ENCODE measurements around the gene FLVCR2.

Gene FLVCR2

DNA sequence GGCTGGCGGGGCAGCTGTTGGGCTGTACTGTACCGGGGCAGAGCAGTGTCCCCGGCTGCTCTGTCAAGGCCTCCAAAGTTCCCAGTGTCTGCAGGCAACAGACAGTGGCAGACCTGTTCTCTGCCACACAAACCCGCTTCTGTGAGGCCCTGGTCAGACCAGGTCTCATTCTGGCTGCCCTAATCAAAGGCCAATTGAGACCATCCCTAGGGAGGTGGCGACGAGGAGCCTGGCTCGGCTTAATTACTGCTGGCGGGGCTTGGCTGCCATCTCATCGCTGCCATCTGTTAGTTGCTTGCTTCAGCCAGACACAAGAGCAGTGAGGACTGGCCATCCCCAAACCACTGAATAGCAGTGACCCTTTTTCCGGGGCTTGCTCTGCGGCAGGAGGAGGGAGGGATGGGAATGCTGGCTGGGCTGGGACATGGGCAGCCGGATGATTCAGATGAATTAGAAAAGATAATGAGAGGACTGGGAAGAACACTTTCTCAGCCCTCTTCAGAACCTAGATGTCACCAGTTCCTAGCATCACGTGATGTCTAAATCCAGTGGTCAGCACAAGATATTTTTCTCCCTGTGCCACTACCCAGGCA, 57.8 kb downstream of the FLVCR2 start:
- DNase-seq, result no peak

GRCh38 chr14:75640876-75641275, 62.5 kb downstream of the FLVCR2 start:
- no peak for DNase-seq

DNA sequence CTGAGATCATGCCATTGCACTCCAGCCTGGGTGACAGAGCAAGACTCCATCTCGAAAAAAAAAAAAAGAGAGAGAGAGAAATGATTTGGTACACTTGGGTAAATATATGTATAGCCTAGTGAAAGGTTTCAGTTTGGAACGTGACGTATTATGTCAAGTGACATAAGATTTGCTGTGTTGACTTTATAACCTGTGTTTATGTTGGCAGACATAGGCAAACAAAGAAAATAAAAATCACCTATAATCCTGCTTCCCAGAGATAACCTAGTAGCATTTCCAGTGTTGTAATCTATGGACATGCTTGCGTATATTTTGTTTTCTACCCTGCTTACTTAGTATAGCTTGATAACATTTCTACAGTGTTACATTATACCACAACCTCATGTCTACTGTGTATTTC, 65.6 kb downstream of the FLVCR2 start:
- no peak for DNase-seq

DNA sequence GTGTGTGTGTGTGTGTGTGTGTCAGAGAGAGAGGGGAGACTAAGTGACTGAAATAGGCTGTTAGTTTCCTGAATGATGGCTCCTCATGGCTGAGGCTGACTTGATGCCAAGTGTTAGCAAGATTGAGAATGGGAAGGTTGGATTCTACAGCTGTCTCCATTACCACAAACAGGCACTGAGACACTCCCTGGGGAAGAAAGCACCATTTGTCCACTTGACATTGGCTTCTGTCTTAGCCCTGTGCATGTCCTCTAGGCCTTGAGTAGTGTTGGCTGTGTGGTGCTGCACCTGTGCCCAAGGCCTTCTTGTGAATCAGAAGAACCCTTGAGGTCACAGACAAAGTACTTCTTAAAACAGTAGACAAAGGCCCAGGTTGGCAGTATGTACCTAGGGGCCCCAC, 66.6 kb downstream of the FLVCR2 start:
- no peak for DNase-seq

GRCh38 chr14:75646762-75647161, 68.3 kb downstream of the FLVCR2 start:
- DNase-seq, result no peak

GRCh38 chr14:75647640-75648039, 69.2 kb downstream of the FLVCR2 start:
- DNase-seq, result no peak

GRCh38 chr14:75648066-75648838, 69.8 kb downstream of the FLVCR2 start:
- DNase-seq, result no peak

DNA sequence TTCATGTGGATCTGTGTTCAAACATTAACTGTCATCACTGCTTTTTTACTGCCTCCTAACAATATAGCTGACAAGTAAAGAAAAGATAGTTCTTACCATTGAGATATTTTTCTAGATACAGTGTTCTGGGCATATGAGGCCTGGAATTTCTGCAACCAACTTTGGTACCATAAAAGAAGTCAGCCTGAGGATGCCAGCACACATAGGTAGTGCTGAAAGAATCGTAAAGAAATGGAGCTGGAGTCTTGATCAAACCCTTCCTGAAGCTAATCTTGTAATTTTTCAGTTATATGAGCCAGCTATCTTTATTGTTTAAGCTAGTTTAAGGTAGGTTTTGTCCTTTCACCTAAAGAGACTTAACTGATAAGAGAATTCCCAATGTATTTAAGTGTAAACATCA, 70.9 kb downstream of the FLVCR2 start:
- DNase-seq, result no peak

GRCh38 chr14:75649773-75650172, 71.4 kb downstream of the FLVCR2 start:
- DNase-seq, result no peak

- no peak for DNase-seq
These were observed 72.0 kb downstream of the FLVCR2 start for GRCh38 chr14:75650253-75651058.

DNA sequence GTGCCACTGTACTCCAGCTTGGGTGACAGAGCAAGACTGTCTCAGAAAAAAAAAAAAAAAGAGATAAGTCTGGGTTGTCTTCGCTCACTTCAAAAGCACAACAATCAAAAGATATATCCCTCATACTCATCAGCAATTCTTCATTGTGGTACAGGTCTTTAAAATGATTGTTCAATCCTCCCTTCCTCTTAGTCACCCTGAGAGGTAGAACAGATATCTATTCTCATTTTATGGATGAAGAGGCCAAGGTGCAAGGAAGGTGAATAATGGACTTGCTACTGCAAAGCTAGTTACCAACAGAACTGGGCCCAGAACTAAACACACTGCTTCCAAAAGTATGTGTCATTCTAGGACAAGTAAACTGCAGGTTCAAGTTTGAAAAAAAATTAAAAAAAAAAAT, 75.1 kb downstream of the FLVCR2 start:
- no peak for DNase-seq

DNA sequence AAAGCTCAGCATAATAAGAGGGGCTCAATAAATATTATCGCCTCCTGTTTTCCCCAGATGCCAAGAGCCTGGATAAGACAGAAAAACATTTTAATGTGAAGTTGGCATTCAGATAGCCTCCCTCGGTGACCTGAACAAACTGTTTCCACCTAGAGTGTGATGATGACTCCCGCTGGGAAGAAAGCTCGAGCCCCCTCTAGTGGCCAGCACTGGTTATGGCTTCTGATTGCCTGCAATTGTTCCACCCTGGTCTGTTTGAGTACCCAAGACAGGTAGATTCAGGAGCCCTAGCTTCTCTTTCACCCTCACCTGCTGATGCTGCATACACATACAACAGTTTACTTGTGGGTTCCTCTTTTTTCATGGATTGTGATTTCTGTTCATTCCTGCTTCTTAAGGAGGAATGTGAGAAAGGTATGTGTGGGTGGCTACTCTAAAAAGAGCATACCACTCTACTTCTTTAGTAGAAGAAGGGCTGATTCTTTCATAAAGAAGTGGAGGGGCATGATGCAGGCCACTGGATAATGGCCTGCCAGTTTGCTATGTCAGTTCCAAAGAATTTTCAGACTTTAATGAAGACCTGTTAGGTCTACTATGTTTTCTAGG, 75.8 kb downstream of the FLVCR2 start:
- peak; percentile 84 for DNase-seq

GRCh38 chr14:75655235-75655634, 76.8 kb downstream of the FLVCR2 start:
- DNase-seq, result no peak

DNA sequence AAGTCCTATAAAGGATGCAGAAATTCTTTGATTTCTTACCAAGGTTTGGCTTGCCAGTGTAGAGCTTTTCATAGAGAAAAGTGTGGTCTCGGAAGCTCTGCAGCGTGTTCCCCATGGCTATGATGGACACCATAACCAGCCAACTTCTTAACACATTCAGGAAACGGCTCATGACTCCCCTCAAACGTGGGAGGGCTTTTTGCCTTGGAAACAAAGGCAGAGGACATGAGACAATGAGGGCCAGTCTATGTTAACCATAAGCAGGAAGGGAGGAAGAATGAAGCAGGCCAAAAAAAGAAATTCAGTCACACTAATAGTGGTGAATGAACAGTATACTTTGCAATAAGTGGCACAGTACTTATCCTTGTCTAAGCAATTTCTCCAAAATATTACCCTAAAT, 78.9 kb downstream of the FLVCR2 start:
- DNase-seq, result no peak

- no peak for DNase-seq
These were observed 80.5 kb downstream of the FLVCR2 start for GRCh38 chr14:75658957-75659356.

DNA sequence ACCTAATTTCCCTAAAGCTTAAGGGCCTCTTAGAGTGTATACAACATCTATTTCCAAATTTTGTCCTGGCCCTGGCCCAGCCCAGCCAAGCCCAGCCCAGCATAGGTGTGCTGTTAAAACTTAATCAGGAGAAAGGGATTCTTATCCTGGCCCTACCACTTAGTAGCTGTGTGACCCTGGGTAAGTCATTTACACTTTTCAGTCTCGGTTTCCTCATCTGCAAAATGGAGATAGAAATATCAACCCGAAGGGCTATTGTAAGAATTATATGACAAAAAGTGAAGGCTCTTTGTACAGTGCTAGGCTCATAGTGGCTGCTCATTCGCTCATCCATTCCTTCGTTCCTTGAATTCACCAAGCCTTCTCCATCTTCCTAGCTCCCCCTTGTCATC, 81.8 kb downstream of the FLVCR2 start:
- no peak for DNase-seq

GRCh38 chr14:75660630-75661498, 82.4 kb downstream of the FLVCR2 start, which contains the start of the genes ERG28 and TTLL5:
Gene ERG28, minus strand, starts transcription at chr14:75660876. Its CDS starts 3,374 bp downstream, at chr14:75657502.
Gene TTLL5, plus strand, starts transcription at chr14:75661246. Its CDS starts 1,904 bp downstream, at chr14:75663150.
- DNase-seq, result peak; percentile 99

DNA sequence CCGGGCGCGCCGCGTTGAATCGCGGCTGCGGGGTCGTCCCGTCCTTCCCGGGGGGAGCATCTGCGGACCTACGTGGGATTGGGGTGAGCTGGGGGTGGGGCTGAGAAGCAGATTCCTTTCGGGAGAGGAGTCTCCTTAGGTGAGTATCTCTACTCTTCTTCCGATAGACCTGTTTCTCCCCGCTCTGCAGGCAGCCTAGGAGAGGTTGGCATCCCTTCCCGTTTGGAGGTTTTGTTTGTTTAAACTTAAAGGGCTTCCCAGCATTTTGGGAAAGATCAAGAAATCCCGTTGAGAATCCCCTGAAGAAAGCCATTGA, 83.0 kb downstream of the FLVCR2 start:
- DNase-seq, result no peak

GRCh38 chr14:75662966-75663365, 84.5 kb downstream of the FLVCR2 start:
- no peak for DNase-seq

- DNase-seq, result no peak
These were observed 88.8 kb downstream of the FLVCR2 start for GRCh38 chr14:75667099-75667765.

- peak; percentile 49 for DNase-seq
These were observed 94.3 kb downstream of the FLVCR2 start for GRCh38 chr14:75672605-75673192.

All from activated CD4-positive, alpha-beta T cell treated with anti-CD3 and anti-CD28 coated beads, Interleukin-10, Interleukin-2, amounts not matched to agents 100 ng/mL and 50 ng/mL, durations not matched to agents 16 hours and 8 hours (primary cell).